ENCODE results near the gene THSD4.

The THSD4 gene

GRCh38 chr15:71447328-71448250 is 332.3 kb downstream of the THSD4 start:
- Histone ChIP-seq H3K4ac (ENCODE audit: low read depth in 1 of 2, low read length in 2 of 2) (no peak overlapping the region), H3K79me1 (replicated peaks; ENCODE audit: low read length, poor library complexity, severe bottlenecking) (peaks cover 6% of the 10 kb centered on the region), H3K4me3 (ENCODE audit: insufficient read depth in 1 of 2, low read depth in 1 of 2, low read length in 2 of 2) (no peak overlapping the region), H2BK12ac (ENCODE audit: low read length in 2 of 2) (peak overlapping the region in 1 of 2 experiments; percentile 31), H3K27me3 (ENCODE audit: control insufficient read depth in 1 of 2, insufficient read depth in 1 of 2, low read length in 2 of 2) (no peaks in the 10 kb centered on the region), H2BK120ac (ENCODE audit: low read depth, low read length) (no peak overlapping the region), H2AK5ac (ENCODE audit: low read length, severe bottlenecking) (peak overlapping the region; percentile 47), H2BK15ac (ENCODE audit: low read depth, poor library complexity, severe bottlenecking) (no peak overlapping the region), H3K14ac (ENCODE audit: low read length in 2 of 2) (no peak overlapping the region), H3K4me1 (ENCODE audit: control insufficient read depth, insufficient read depth, low read depth, low read length) (peaks cover 7% of the 10 kb centered on the region), H4K8ac (ENCODE audit: low read length) (no peak overlapping the region), H2AFZ (ENCODE audit: low read depth, low read length) (no peak overlapping the region), H3K9me3 (ENCODE audit: control insufficient read depth, low read length) (no peaks in the 10 kb centered on the region), H3K27ac (ENCODE audit: low read length, poor library complexity, severe bottlenecking) (peak overlapping the region; percentile 58), H3K9ac (ENCODE audit: low read length) (no peak overlapping the region), H3K18ac (ENCODE audit: low read depth in 1 of 2, low read length in 2 of 2) (no peak overlapping the region), H2BK5ac (ENCODE audit: low read depth, low read length, poor library complexity, severe bottlenecking) (no peak overlapping the region), H4K91ac (ENCODE audit: low read length) (no peak overlapping the region), H3K4me2 (ENCODE audit: low read length, poor library complexity, severe bottlenecking) (no peak overlapping the region), H3K36me3 (ENCODE audit: control insufficient read depth in 1 of 2, insufficient read depth in 2 of 2, low read depth in 1 of 2, low read length in 2 of 2) (no peaks in the 10 kb centered on the region), H3K23ac (ENCODE audit: low read length in 2 of 2) (no peak overlapping the region)
- DNase-seq, result no peak
- 64% methylated on average over 7 of the region's 8 CpGs for WGBS

GRCh38 chr15:71448688-71449114 is 333.4 kb downstream of the THSD4 start:
- Histone ChIP-seq H2BK5ac (ENCODE audit: low read depth, low read length, poor library complexity, severe bottlenecking) (no peak overlapping the region), H3K36me3 (ENCODE audit: control insufficient read depth in 1 of 2, insufficient read depth in 2 of 2, low read depth in 1 of 2, low read length in 2 of 2) (no peaks in the 10 kb centered on the region), H2AK5ac (ENCODE audit: low read length, severe bottlenecking) (no peak overlapping the region), H3K4me3 (ENCODE audit: insufficient read depth in 1 of 2, low read depth in 1 of 2, low read length in 2 of 2) (no peak overlapping the region), H2BK12ac (ENCODE audit: low read length in 2 of 2) (no peak overlapping the region), H2BK120ac (ENCODE audit: low read depth, low read length) (no peak overlapping the region), H2BK15ac (ENCODE audit: low read depth, poor library complexity, severe bottlenecking) (no peak overlapping the region), H3K9me3 (ENCODE audit: control insufficient read depth, low read length) (no peaks in the 10 kb centered on the region), H3K27me3 (ENCODE audit: control insufficient read depth in 1 of 2, insufficient read depth in 1 of 2, low read length in 2 of 2) (no peaks in the 10 kb centered on the region), H4K8ac (ENCODE audit: low read length) (no peak overlapping the region), H3K23ac (ENCODE audit: low read length in 2 of 2) (no peak overlapping the region), H3K18ac (ENCODE audit: low read depth in 1 of 2, low read length in 2 of 2) (no peak overlapping the region), H3K27ac (ENCODE audit: low read length, poor library complexity, severe bottlenecking) (no peak overlapping the region), H3K4me2 (ENCODE audit: low read length, poor library complexity, severe bottlenecking) (no peak overlapping the region), H3K4ac (ENCODE audit: low read depth in 1 of 2, low read length in 2 of 2) (no peak overlapping the region), H3K79me1 (replicated peaks; ENCODE audit: low read length, poor library complexity, severe bottlenecking) (peaks cover 6% of the 10 kb centered on the region), H3K4me1 (ENCODE audit: control insufficient read depth, insufficient read depth, low read depth, low read length) (peaks cover 7% of the 10 kb centered on the region), H3K9ac (ENCODE audit: low read length) (no peak overlapping the region), H2AFZ (ENCODE audit: low read depth, low read length) (no peak overlapping the region), H4K91ac (ENCODE audit: low read length) (no peak overlapping the region), H3K14ac (ENCODE audit: low read length in 2 of 2) (no peak overlapping the region)
- WGBS, result 93% methylated on average over 2 of the region's 2 CpGs
- peak; percentile 74 for DNase-seq

- no peak overlapping the region for H3K9ac ChIP-seq (ENCODE audit: low read length)
- no peak overlapping the region for H3K4me2 ChIP-seq (ENCODE audit: low read length, poor library complexity, severe bottlenecking)
- no peak overlapping the region for H2BK15ac ChIP-seq (ENCODE audit: low read depth, poor library complexity, severe bottlenecking)
- no peaks in the 10 kb centered on the region for H3K9me3 ChIP-seq (ENCODE audit: control insufficient read depth, low read length)
- no peak overlapping the region for H2BK5ac ChIP-seq (ENCODE audit: low read depth, low read length, poor library complexity, severe bottlenecking)
- H2BK120ac ChIP-seq (ENCODE audit: low read depth, low read length), result no peak overlapping the region
- H2AK5ac ChIP-seq (ENCODE audit: low read length, severe bottlenecking), result no peak overlapping the region
- no peak overlapping the region for H4K91ac ChIP-seq (ENCODE audit: low read length)
- no peak overlapping the region for H2BK12ac ChIP-seq (ENCODE audit: low read length in 2 of 2)
- 83% methylated on average over 1 of the region's 3 CpGs for WGBS
- H3K36me3 ChIP-seq (ENCODE audit: control insufficient read depth in 1 of 2, insufficient read depth in 2 of 2, low read depth in 1 of 2, low read length in 2 of 2), result no peaks in the 10 kb centered on the region
- peaks cover 5% of the 10 kb centered on the region for H3K4me1 ChIP-seq (ENCODE audit: control insufficient read depth, insufficient read depth, low read depth, low read length)
- H2AFZ ChIP-seq (ENCODE audit: low read depth, low read length), result no peak overlapping the region
- DNase-seq, result no peak
- H3K23ac ChIP-seq (ENCODE audit: low read length in 2 of 2), result no peak overlapping the region
- no peak overlapping the region for H3K27ac ChIP-seq (ENCODE audit: low read length, poor library complexity, severe bottlenecking)
- no peak overlapping the region for H3K4me3 ChIP-seq (ENCODE audit: insufficient read depth in 1 of 2, low read depth in 1 of 2, low read length in 2 of 2)
- no peak overlapping the region for H3K18ac ChIP-seq (ENCODE audit: low read depth in 1 of 2, low read length in 2 of 2)
- no peaks in the 10 kb centered on the region for H3K27me3 ChIP-seq (ENCODE audit: control insufficient read depth in 1 of 2, insufficient read depth in 1 of 2, low read length in 2 of 2)
- H4K8ac ChIP-seq (ENCODE audit: low read length), result no peak overlapping the region
- H3K4ac ChIP-seq (ENCODE audit: low read depth in 1 of 2, low read length in 2 of 2), result no peak overlapping the region
- no peak overlapping the region for H3K14ac ChIP-seq (ENCODE audit: low read length in 2 of 2)
- peaks cover 6% of the 10 kb centered on the region for H3K79me1 ChIP-seq (replicated peaks; ENCODE audit: low read length, poor library complexity, severe bottlenecking)
Observed at GRCh38 chr15:71449363-71449762, 334.1 kb downstream of the THSD4 start.

- H3K18ac ChIP-seq (ENCODE audit: low read depth in 1 of 2, low read length in 2 of 2), result no peak overlapping the region
- H2BK5ac ChIP-seq (ENCODE audit: low read depth, low read length, poor library complexity, severe bottlenecking), result no peak overlapping the region
- H3K4me1 ChIP-seq (ENCODE audit: control insufficient read depth, insufficient read depth, low read depth, low read length), result peaks cover 5% of the 10 kb centered on the region
- H2AK5ac ChIP-seq (ENCODE audit: low read length, severe bottlenecking), result no peak overlapping the region
- no peak overlapping the region for H3K4me3 ChIP-seq (ENCODE audit: insufficient read depth in 1 of 2, low read depth in 1 of 2, low read length in 2 of 2)
- peak overlapping the region in 1 of 2 experiments; percentile 33 for H2BK12ac ChIP-seq (ENCODE audit: low read length in 2 of 2)
- no peak overlapping the region for H3K4ac ChIP-seq (ENCODE audit: low read depth in 1 of 2, low read length in 2 of 2)
- no peak for DNase-seq
- no peak overlapping the region for H3K23ac ChIP-seq (ENCODE audit: low read length in 2 of 2)
- no peaks in the 10 kb centered on the region for H3K36me3 ChIP-seq (ENCODE audit: control insufficient read depth in 1 of 2, insufficient read depth in 2 of 2, low read depth in 1 of 2, low read length in 2 of 2)
- peaks cover 6% of the 10 kb centered on the region for H3K79me1 ChIP-seq (replicated peaks; ENCODE audit: low read length, poor library complexity, severe bottlenecking)
- no peak overlapping the region for H4K8ac ChIP-seq (ENCODE audit: low read length)
- H2BK120ac ChIP-seq (ENCODE audit: low read depth, low read length), result no peak overlapping the region
- WGBS, result 75% methylated on average over 4 of the region's 5 CpGs
- no peaks in the 10 kb centered on the region for H3K9me3 ChIP-seq (ENCODE audit: control insufficient read depth, low read length)
- H2AFZ ChIP-seq (ENCODE audit: low read depth, low read length), result no peak overlapping the region
- no peak overlapping the region for H3K9ac ChIP-seq (ENCODE audit: low read length)
- H2BK15ac ChIP-seq (ENCODE audit: low read depth, poor library complexity, severe bottlenecking), result no peak overlapping the region
- H4K91ac ChIP-seq (ENCODE audit: low read length), result no peak overlapping the region
- no peaks in the 10 kb centered on the region for H3K27me3 ChIP-seq (ENCODE audit: control insufficient read depth in 1 of 2, insufficient read depth in 1 of 2, low read length in 2 of 2)
- no peak overlapping the region for H3K27ac ChIP-seq (ENCODE audit: low read length, poor library complexity, severe bottlenecking)
- H3K14ac ChIP-seq (ENCODE audit: low read length in 2 of 2), result no peak overlapping the region
- H3K4me2 ChIP-seq (ENCODE audit: low read length, poor library complexity, severe bottlenecking), result no peak overlapping the region
Observed at GRCh38 chr15:71449956-71450355, 334.7 kb downstream of the THSD4 start.
